ENCODE results near the gene VAMP5.
"Not testable (repeated sequence)": the region's sequence is repeated elsewhere in the genome, so short reads cannot be mapped to it uniquely, and the experiment has no call there.

The VAMP5 gene

DNA sequence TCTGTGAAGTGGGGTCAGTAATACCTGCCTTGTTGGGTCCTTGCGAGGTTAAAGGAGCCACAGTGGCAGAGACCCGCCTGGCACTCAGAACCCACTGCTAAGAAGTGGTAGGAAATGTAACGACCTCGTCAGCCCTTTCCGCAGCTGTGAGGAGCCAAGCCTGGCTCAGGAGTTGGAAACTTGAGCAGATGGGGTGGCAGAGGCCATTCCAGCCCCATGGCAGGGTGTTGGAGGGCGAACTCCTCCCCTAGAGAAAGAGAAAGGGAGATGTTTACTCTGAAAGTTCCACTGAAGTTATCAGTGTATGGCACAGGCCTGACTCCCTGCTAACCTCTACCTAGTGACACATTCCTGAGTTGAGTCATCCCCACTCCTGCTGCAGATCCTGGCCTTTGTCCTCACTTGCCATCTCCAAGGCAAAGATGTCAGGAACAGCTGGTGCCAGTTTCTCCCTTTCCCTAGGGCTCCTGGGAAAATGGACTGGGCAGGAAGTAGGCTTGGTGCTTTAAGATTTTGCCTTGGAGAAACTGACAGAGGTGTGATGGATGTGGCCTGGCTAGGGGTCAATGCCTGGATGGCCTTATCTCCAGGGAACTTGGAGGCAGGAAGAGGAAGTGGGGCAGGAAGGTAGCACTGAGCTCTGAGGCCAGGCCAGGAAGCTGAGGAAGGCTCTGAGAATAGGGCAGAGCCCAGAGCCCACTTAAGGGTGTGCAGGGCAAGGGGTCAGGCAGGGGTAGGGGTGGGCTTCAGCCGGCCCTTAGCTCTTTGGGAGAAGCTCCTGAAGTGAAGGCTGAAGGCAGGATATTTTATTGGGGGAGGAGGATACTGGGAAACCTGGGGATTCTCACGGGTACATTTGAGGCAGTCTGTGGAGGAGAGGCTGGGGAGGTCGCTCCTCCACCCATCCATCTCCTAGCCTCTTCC, 888 bp downstream of the VAMP5 start:
- peak; percentile 81 for DNase-seq (ENCODE audit: low spot score)

DNA sequence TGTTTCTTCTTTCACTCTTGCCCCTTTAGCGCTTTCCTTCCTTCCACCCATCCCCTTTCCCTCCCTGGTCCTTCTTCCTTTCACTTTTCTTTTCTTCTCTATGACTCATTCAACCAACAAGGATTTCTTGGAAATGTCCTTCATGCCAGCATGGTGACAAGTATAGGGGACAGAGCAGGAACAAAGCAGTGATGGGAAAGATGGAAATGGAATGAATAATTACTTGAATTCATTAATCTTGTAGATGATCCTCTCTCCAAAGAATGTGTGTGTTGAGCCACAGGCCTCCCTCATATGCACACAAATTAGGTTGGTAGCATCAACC, 1.5 kb downstream of the VAMP5 start:
- peak; percentile 78 for DNase-seq (ENCODE audit: low spot score)

DNA sequence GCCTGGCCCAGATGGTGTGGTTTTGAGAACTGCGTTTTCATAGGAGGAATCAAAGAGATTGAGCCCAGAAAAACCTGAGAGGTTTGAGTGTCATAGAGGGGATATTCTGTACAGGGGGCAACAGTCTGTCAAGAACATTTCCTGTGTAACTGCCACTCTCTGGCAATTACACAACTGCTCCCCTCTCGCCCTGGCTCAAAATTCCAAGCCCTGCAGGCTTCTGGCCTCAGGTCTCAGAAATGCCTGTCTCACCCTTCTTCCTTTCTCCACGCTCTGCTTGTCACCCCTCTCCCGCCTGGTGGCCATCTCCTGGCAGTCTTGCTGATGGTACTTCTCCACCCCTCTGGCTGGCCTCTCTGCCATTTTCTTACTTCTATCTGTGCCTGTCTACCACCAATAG, 4.0 kb downstream of the VAMP5 start:
- DNase-seq (ENCODE audit: low spot score) = no peak

DNA sequence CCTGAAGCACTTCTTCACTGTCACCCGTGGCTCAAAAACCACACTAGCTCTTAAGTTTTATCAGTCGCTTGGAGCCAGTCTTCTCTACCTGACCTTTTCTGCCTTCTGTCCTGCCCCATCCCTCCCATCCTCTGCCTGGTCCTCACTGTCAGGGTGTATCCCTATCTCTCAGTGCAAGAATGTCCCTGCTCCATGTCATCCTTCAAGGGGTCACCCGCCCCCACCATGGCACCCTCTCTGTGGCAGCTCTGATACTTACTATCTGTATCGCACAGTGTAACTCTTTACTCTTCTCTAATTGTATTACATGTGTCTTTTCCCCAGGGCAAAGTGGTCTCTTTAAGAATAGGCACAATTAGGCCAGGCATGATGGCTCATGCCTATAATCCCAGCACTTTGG, 4.4 kb downstream of the VAMP5 start:
- no peak for DNase-seq (ENCODE audit: low spot score)

DNA sequence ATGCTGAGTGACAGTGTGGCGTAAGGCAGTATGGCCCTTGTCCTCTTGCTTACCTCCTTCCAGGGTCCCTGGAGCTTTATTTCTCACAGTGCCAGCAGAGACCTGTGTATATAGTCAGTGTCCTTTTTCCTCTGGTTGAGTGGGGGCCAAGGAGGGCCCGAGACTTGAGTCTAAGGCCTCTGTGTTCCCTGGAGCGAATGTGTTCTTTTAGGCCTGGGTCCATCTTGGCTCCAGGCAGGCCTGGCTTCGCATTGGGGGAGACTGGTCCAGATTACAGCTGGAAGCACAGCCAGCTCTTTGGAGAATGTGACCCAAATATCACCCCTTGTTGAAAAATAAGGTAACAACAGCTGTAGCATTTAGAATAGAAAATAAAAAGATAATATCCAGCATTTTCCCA, 5.0 kb downstream of the VAMP5 start:
- no peak for DNase-seq (ENCODE audit: low spot score)

DNA sequence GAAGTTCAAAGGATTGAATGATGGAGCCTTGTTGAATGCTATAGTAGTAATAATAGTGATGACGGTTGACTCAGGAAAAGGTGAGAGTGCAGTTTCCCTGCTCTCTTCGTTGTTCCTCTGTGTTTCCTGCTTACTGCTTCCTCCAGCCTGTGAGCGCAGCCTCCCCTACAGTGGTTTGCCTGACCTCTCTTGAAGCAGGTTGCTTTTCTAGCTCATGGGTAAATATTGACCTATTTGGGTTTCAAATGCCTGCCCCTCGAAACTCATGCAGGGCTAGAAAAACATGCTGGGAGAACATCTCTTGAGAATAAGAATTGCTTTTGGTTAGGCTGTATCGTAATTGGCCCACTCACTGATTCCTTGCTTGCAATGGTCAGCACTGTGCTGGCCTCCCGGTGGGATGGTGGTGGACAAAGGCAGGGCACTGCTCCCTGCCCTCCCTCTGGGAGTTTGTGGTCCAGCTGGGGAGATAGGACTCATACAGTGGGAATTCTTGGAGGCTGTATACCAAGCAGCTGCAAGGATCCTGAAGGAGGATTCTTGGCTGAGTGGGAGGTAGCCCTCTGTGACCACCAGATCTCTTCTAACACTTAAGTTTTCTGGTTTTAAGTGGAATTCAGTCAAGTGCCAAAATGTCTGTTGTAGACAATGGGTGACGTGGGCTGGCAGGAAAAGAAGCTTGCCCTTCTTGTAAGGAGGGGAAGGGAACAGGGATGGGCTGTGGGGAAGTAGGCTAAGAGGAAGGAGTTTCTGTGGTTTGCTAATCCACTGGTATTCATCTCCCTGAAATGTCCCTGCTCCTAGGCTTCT, 6.0 kb downstream of the VAMP5 start:
- DNase-seq (ENCODE audit: low spot score) = peak; percentile 86

DNA sequence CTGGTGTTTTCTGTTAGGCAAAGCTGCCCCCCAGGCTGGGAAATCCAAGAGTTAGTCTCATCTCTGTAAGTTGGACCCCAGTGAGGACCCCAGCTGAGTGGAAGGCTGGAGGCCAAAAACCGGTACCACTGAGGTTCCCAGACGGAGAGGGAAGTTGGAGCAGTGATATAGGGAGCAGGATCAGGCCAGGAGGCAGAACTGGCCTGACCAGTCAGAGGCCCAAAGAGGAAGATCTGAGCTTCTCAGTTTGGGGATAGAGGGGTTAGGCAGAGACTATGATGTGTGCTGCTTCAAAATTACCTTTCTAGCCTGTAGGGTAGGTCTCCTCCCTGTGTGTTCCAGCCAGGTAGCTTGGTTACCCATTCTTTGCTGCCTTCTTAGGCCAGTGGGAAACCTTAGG, 6.7 kb downstream of the VAMP5 start:
- no peak for DNase-seq (ENCODE audit: low spot score)

DNA sequence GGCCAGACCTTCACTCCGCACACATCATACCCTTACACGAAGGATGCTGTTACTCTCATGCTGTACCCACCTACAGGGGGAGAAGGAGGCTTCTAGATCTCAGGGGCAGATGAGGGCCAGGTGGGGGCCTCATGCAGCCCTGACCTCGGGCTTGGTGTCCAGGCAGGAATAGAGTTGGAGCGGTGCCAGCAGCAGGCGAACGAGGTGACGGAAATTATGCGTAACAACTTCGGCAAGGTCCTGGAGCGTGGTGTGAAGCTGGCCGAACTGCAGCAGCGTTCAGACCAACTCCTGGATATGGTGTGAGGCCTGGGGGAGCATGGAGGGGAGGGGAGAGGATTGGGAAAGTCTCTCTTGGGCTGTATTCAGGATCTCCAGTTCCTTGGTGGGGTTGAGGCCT, 7.3 kb downstream of the VAMP5 start:
- no peak for DNase-seq (ENCODE audit: low spot score)

DNA sequence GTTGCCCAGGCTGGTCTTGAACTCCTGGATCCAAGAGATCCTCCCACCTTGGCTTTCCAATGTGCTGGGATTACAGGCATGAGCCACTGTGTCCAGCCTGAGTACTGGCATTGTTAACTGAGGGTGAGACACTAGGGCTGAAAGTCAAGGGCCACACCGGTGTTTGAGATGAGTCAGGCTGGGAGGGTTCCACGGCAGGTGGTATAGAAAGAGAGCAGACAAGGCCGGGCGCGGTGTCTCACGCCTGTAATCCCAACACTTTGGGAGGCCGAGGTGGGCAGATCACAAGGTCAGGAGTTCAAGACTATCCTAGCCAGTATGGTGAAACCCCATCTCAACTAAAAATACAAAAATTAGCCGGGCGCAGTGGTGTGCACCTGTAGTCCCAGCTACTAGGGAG, 8.1 kb downstream of the VAMP5 start:
- DNase-seq (ENCODE audit: low spot score) = not testable (repeated sequence)

DNA sequence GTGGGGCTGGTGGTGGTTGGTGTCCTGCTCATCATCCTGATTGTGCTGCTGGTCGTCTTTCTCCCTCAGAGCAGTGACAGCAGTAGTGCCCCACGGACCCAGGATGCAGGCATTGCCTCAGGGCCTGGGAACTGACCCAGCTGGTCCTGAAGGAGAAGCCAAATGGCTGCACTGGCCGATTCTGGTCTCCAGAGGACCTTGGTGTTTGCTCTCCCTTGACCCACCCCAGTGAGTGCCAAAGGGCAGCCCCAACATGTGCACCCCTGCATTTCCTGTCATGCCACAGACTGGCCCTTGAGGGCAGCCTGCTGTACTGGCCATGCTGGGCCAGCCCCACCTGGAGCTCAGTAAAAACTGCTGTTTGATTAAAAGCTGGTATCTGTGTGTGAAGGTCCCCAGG, 8.8 kb downstream of the VAMP5 start:
- no peak for DNase-seq (ENCODE audit: low spot score)

DNA sequence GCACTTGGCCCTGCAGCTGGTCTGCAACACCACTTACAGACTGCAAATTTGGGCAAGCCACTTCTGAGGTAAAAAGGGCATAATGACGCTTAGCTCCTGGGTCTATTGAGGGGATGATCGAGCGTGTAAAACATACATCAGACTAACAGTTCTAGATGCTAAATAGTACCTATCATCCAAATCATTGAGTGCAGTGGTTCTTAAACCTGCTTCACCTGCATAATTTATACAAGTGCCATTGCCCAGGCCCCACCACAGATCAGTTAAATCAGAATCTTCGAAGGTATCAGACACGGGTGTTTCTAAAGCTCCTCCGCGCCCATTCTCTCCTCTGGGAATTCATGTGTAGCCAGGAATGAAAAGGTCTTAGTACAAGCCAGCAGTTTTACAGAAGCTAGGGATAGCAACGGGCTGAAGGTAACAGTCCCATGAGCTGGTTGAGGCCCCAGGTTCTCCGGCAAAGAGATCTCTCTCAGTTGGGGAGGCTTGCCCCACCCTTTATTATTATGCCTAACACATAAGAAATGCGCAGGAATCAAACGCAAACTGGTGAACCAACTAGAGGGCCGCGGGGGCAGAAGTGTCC, 10.6 kb downstream of the VAMP5 start:
- no peak for DNase-seq (ENCODE audit: low spot score)

DNA sequence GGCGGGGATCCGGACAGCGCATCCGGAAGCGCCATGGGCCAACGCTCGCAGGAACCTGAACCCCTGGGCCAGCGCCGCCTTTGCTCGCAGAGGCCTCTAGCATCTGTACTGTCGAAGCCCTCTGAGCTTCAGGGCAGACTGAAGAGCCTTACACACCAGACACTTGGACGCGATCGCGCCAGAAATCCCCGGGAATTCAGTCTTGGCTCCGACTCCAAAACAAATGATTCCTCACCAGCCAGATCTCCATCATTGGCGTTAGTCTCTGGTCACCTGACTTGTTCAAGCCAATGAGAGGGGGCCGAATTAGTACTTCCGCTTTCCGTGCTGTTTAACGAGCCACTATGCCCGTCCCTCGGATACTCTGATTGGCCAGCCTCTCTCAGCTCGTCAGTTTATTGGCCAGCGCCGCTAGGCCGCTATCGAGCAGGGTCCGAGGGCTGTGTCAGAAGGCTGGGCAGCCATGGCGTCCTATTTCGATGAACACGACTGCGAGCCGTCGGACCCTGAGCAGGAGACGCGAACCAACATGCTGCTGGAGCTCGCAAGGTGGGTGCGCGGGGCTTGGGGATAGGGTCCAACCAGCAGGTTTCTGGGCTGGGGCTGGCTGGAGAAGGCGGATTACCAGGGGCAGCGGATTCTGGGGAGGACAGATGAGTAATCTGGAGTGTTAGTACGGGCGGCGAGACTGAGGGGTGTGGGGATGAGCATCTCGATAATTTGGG, 11.2 kb downstream of the VAMP5 start, which contains the start of gene RNF181:
Gene RNF181 (plus strand): TSS at position 445 of the 725 bp plus-strand sequence. CDS start 19 bp downstream, at position 464.
- DNase-seq (ENCODE audit: low spot score) = peak; percentile 98

DNA sequence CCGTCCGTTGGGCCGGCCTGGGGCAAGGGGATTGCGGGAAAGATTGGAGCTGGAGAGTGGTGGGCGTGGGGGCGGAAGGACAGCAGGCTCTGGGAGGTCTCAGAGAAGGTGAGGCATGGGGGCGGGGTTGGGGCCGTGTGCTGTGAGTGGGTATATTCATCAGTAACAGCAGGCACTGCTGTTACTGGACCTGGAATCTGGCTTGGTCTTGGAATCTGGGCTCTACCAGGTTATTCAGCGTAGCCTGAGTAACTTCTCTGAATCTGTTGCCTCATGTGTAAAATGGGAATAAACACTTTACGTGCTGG, 11.7 kb downstream of the VAMP5 start:
- DNase-seq (ENCODE audit: low spot score) = no peak

DNA sequence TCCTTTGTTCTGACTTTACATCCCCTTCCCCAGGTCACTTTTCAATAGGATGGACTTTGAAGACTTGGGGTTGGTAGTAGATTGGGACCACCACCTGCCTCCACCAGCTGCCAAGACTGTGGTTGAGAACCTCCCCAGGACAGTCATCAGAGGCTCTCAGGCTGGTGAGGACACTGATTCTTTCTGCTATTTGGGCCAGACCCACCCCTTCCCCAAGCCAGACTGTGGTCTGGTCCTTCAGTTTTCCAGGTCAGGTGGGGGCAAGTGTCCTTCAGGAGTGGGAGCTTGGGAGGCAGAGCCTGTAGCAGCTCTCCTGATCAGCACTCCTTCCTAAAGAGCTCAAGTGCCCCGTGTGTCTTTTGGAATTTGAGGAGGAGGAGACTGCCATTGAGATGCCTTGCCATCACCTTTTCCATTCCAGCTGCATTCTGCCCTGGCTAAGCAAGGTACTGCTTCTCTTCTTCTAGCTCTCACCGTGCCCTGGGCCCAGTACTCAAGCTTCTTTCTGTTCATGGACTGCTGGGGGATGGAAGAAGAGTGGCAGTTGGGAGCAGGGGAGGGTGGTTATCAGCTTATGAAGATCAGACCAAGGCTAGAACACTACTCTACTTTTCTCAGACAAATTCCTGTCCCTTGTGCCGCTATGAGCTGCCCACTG, 12.4 kb downstream of the VAMP5 start:
- no peak for DNase-seq (ENCODE audit: low spot score)

DNA sequence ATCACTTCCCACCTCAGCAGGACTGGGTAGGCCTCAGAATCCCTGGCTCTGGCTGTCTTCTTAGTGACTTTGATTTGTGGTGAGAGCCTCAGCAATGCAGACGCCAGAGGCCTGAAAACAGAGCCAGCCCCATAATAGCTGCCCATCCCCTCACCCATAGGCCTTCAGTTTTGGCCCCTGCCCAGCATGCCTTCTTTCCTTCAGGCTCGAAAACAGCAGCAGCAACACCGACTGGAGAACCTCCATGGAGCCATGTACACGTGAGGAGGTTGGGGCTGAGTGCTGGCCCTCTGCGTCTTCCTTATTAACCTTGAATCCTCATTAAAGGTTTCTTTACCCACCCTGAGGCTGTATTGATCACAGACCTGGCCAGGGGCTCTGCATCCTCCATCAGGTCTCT, 13.0 kb downstream of the VAMP5 start:
- no peak for DNase-seq (ENCODE audit: low spot score)

DNA sequence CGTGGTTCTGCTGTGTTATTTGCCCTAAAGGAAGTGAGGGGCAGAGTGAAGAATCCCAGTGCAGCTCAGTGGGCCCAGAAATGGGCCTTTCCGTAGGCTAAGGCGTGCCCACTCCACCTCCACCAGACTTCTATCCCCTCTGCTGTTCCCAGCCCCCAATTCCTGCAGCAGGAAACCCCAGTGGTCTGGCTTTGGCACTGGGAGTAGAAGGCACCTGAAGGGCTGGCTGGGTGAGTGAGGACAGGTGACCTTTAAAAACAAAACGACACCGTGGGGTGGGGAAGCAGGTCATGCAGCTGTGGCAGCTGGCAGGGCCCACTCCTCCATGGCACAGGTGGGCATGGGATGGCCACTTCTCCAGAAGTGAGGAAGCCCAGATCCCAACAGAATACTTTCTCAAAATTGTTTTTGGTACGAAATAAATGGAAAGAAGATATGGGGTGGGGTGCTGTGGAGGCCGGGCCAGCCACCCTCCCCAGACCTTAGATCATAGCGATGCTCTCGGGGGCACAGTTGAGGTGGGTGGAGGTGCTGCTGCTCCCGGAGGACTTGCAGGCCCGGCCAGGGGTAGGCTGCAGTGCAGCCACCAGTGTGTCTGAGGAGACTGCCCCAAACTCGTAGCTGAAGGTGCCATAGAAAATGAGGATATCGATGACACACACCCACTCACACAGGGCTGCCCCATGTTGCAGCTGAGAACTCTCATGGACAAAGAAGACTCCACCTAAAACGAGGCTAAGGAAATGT, 14.5 kb downstream of the VAMP5 start:
- DNase-seq (ENCODE audit: low spot score) = no peak

DNA sequence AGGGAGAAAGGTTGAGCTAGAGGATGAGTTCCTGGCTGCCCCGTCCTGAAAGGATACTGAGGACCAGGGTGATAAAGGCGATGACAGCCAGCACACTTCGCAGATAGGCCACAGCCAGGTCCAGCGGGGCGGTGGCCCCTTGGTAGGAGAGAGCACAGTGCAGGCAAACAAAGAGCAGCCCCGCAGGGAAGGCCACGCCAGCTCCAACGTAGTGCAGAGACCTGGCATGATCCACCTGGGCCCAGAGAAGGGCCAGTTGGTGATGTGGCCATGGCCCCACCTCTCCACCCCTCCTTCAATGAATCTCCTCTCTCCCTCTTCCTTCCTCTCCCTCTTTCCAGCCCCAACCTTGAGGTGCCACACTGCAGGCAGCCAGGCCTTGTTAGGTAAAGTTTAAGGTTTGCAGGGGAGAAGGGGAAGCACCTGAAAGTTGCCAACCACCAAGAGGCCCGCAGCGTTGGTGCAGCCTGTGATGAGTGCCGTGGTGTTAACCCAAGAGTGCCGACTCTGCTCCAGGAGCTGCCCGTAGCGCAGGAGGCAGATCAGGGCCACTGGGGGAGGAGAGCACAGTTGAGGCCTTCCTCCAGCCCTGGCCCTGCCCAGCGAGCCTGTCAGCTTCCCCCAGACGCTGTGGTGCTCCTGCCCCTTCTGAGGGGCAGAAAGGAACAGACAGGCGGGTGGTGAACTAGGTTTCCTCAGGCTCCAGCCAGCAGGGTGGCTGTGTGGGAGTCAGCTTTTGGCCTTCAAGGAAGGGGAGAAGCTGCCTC, 15.4 kb downstream of the VAMP5 start:
- no peak for DNase-seq (ENCODE audit: low spot score)

DNA sequence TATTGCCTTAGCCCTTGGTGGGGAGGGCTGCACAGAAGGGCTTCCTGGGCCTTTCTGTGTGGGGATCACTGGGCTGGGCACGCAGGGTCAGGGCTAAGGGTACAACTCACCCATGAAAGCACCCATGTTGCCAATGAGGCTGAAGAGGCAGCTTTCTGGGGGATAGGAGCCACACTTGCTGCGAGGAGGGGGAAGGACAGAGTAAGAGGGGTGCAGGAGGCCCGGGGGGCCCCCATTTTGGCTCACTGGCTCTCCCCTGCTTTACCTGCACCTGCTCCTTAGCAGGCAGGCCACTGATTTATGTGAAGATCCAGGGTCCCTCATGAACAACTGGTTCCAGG, 16.0 kb downstream of the VAMP5 start:
- no peak for DNase-seq (ENCODE audit: low spot score)

DNA sequence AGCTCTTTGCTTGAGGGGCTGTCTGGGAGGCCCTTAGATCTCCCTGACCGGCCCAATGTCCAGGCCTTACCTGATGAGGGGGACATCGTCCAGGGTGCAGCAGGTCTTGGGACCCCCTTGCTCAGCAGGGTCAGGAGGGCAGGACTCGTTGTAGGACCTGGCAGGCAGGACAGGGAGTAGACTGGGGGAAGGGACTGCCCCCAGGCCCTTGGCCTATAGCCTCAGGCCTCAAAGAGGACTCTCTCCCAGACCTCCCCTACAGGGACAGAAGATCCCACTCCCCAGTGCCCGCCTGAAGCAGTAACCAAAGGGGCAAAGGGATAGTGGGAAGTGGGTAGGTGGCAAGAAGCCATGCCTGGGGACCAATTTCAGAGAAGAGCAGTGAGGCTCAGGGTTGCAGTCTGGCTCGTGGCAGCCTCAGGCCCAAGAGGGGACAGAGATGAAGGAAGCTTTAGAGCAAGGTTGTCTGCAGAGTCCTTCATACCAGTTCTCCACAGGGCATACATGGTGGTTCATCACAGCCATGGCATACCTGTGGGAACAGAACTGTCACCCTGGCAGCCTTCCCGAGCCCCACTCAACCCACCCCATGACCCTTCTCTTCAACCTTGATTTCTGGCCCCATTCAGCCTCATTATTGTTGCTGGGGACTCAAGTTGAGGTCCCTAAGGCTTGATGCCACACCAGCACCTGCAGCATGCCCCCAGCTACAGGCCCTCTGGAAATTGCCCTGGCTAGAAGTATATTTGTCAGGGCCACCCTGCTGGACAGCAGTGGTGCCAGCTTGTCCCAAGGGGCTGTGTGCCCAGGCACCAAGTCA, 16.9 kb downstream of the VAMP5 start:
- no peak for DNase-seq (ENCODE audit: low spot score)

Data from AG08395 (cell line).